Spinal cord (tissue), 10 donors: ENCODE measurements around the gene UST. TPM values are rescaled to one million over a fixed set of nuclear protein-coding genes. Genes with fewer than 3 reads are reported as not detected.
"Not testable (repeated sequence)": the region's sequence is repeated elsewhere in the genome, so short reads cannot be mapped to it uniquely, and the experiment has no call there.

ENCODE experiments used
- DNase-seq, 6 donors: peaks; one replicate each; pipeline versions ENCODE4 v3.0.0 to v3.0.0-alpha.2; 2013 to 2015; ENCODE audit warnings: low spot score in 6 of 6, low read depth in 4 of 6
- H3K27ac ChIP-seq: one replicate; pipeline ENCODE4 v1.5.1; 2013; ENCODE audit warnings: low read depth, low read length, control low read depth
- H3K27me3 ChIP-seq: one replicate; pipeline ENCODE4 v1.6.1; 2013; ENCODE audit warnings: low read length; ENCODE audit not compliant: control insufficient read depth, insufficient read depth
- H3K36me3 ChIP-seq: one replicate; pipeline ENCODE4 v1.6.1; 2013; ENCODE audit warnings: low read length; ENCODE audit not compliant: control insufficient read depth, insufficient read depth
- H3K4me1 ChIP-seq: one replicate; pipeline ENCODE4 v1.6.1; 2013; ENCODE audit warnings: low read length; ENCODE audit not compliant: control insufficient read depth, insufficient read depth
- H3K4me3 ChIP-seq: one replicate; pipeline ENCODE4 v1.5.1; 2013; ENCODE audit warnings: low read depth, low read length, control low read depth
- H3K9me3 ChIP-seq: one replicate; pipeline ENCODE4 v1.6.1; 2013; ENCODE audit warnings: low read length; ENCODE audit not compliant: control insufficient read depth, insufficient read depth
- WGBS: methylation state at CpG from one replicate; pipeline ENCODE4 v1.1.5; 2013; ENCODE audit warnings: missing lambda C conversion rate; ENCODE audit not compliant: insufficient coverage; 5-methylcytosine and 5-hydroxymethylcytosine counted together
- polyA plus RNA-seq, 2 donors: library from polyadenylated mRNA; unstranded; fragments of 120-200 nt; gene quantifications; one replicate each; pipeline ENCODE4 v1.2.1, GENCODE V29; 2013; ENCODE audit not compliant: insufficient read length in 2 of 2
- total RNA-seq, 2 donors: library from RNA; depleted of rRNA in 1 of 2; stranded (reverse); fragments of 120-200 nt in 1 of 2; fragments of >200 nt in 1 of 2; gene quantifications; one replicate each; pipeline versions ENCODE4 v1.2.3 to v1.2.4, GENCODE V29; 2013 to 2014
- donor health status: healthy.

The UST gene
- total and polyA plus RNA-seq, 4 donors = 21.5 to 28.9 (median 23.5) TPM

DNA sequence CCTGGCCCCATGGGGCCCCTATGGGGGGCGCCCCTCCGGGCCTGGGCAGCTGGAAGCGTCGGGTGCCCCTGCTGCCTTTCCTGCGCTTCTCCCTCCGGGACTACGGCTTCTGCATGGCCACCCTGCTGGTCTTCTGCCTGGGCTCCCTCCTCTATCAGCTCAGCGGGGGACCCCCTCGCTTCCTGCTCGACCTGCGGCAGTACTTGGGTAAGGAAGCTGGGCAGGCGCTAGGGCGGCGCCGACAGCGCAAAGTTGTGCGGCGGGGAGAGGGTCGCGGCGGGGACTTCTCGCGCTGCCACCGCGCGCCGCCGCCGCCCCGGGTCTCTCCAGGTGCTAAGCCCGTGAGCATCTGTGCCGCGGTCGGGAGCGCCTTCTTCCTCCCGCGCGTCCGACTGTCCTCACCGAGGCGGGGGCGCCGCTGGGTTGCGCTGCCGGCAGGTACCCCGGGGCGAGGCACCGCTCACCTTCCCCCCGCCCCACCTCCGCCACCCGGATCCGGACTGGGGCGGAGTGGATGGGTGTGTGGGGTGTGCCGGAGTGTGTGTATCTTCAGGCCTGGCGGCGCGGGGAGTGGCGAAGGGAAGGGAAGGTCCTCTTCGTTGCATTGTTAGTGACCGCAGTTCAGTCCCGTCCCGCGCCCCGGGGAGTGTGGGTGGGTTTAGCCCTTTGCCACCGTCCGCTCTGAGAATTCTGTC is 788 bp downstream of the UST start:
- peak in 4 of 6 donors; percentile 7 to 71 (median 46) for DNase-seq
- peak overlapping the region; percentile 76 for H3K27ac ChIP-seq
- peaks cover 20% of the 10 kb centered on the region for H3K4me1 ChIP-seq
- H3K9me3 ChIP-seq = no peaks in the 10 kb centered on the region
- peak overlapping the region; percentile 74 for H3K4me3 ChIP-seq
- no peaks in the 10 kb centered on the region for H3K27me3 ChIP-seq
- WGBS = under 1% methylated on average over 57 of the region's 66 CpGs
- no peaks in the 10 kb centered on the region for H3K36me3 ChIP-seq

GRCh38 chr6:148749674-148750073 is 2.8 kb downstream of the UST start:
- Histone ChIP-seq H3K9me3 (no peaks in the 10 kb centered on the region), H3K4me3 (no peak overlapping the region), H3K4me1 (peaks cover 20% of the 10 kb centered on the region), H3K27ac (no peak overlapping the region), H3K27me3 (no peaks in the 10 kb centered on the region), H3K36me3 (no peaks in the 10 kb centered on the region)
- DNase-seq = no peak
- no CpG with 5 or more reads among the region's 1 CpG for WGBS

GRCh38 chr6:148750838-148751792 is 4.3 kb downstream of the UST start:
- peaks cover 18% of the 10 kb centered on the region for H3K4me1 ChIP-seq
- H3K9me3 ChIP-seq = no peaks in the 10 kb centered on the region
- no peaks in the 10 kb centered on the region for H3K36me3 ChIP-seq
- H3K27me3 ChIP-seq = no peaks in the 10 kb centered on the region
- 91% methylated on average over 11 of the region's 13 CpGs for WGBS
- DNase-seq = peak in 1 of 6 donors; percentile 70
- no peak overlapping the region for H3K27ac ChIP-seq
- no peak overlapping the region for H3K4me3 ChIP-seq

GRCh38 chr6:148751793-148752170 is 5.0 kb downstream of the UST start:
- no peaks in the 10 kb centered on the region for H3K36me3 ChIP-seq
- no CpG with 5 or more reads among the region's 2 CpGs for WGBS
- peaks cover 14% of the 10 kb centered on the region for H3K4me1 ChIP-seq
- H3K27ac ChIP-seq = no peak overlapping the region
- DNase-seq = peak in 1 of 6 donors; percentile 84
- no peak overlapping the region for H3K4me3 ChIP-seq
- no peaks in the 10 kb centered on the region for H3K27me3 ChIP-seq
- H3K9me3 ChIP-seq = no peaks in the 10 kb centered on the region

DNA sequence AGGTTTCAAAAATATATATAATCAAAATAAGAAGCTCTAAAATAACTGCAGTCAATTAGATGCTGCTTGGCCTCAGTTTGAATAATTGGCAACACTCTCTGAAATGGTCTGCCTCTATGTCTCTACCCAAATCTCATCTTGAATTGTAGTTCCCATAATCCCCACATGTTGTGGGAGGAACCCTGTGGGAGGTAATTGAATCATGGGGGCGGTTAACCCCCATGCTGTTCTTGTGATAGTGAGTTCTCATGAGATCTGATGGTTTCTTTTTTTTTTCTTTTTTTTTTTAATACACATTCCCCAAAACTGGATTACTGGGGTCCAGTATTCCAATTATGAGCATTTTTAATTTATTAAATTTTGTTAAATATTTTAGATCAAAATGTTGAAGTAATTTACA is 8.5 kb downstream of the UST start:
- not testable (repeated sequence) for H3K36me3 ChIP-seq, H3K4me1 ChIP-seq, H3K27me3 ChIP-seq, H3K27ac ChIP-seq, DNase-seq, H3K4me3 ChIP-seq, H3K9me3 ChIP-seq
- WGBS = no CpG with 5 or more reads among the region's 1 CpG

DNA sequence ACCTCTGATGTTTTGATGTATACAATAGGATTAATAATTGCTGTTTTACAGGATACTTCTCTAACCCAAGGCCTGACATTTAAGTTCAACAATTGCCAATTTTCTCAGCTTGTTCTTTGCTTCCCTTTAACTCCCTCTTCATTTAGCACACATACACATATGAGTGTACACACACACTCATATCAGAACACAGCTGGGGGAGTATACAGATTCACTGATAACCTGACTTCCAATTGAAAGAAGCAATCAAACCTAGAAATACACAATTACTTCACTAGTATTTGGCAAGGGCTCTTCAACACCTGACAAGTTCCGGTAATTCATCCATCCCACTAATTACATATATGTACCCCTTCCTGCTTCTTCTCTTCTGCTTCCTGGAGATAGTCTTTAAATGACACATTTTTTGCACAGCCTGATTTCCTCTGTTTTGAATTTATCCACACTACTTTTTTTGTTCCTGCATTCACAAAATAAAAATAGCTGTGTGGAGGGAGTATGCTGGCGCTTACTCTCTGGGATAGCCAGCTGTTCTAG is 11.2 kb downstream of the UST start:
- no peak for DNase-seq
- H3K4me3 ChIP-seq = no peak overlapping the region
- peak overlapping the region; percentile 63 for H3K27ac ChIP-seq
- H3K4me1 ChIP-seq = peaks cover 18% of the 10 kb centered on the region
- 17% methylated on average over 1 of the region's 2 CpGs for whole genome bisulfite sequencing
- H3K27me3 ChIP-seq = no peaks in the 10 kb centered on the region
- no peaks in the 10 kb centered on the region for H3K9me3 ChIP-seq
- no peaks in the 10 kb centered on the region for H3K36me3 ChIP-seq

DNA sequence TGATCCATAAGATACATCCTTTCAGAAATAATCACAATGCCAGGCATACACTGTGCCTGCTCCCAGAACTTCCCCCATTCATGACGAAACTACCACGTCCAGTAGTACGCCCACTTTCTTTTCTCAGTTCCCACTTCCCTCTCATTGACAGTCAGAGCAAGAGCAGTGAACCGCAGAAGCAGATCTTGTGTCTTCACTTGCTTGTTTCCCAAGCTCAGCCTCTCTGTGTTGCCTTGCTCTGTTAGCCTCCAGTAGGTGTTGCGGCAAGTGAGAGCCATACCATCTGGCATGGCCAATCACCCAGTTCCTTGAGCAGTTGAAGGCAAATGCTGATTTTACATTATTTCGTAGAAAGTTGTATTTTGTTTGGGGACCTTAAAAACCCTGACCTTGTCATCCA is 11.7 kb downstream of the UST start:
- Histone ChIP-seq H3K36me3 (no peaks in the 10 kb centered on the region), H3K4me3 (no peak overlapping the region), H3K27me3 (no peaks in the 10 kb centered on the region), H3K27ac (peak overlapping the region; percentile 63), H3K9me3 (no peaks in the 10 kb centered on the region), H3K4me1 (peaks cover 18% of the 10 kb centered on the region)
- peak in 3 of 6 donors; percentile 25 to 79 (median 39) for DNase-seq
- 46% methylated on average over 5 of the region's 6 CpGs for WGBS

DNA sequence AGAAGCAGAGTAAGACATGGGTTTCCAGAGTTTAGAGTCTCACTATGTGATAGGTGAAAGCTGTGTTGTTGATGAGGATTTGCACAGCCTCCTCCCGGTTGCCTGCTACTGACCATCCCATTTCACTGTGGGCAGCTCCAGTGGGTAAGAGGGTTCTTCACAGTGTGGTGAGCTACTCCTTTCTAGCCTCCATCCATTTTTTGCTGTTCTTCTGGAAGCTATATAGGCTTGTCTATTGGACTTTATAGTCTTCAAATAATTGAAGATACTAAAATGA is 13.4 kb downstream of the UST start:
- 100% methylated on average over 1 of the region's 1 CpG for WGBS
- no peaks in the 10 kb centered on the region for H3K36me3 ChIP-seq
- H3K27me3 ChIP-seq = no peaks in the 10 kb centered on the region
- no peak for DNase-seq
- peak overlapping the region; percentile 7 for H3K27ac ChIP-seq
- H3K4me3 ChIP-seq = no peak overlapping the region
- H3K4me1 ChIP-seq = peaks cover 18% of the 10 kb centered on the region
- peaks cover 2% of the 10 kb centered on the region for H3K9me3 ChIP-seq

DNA sequence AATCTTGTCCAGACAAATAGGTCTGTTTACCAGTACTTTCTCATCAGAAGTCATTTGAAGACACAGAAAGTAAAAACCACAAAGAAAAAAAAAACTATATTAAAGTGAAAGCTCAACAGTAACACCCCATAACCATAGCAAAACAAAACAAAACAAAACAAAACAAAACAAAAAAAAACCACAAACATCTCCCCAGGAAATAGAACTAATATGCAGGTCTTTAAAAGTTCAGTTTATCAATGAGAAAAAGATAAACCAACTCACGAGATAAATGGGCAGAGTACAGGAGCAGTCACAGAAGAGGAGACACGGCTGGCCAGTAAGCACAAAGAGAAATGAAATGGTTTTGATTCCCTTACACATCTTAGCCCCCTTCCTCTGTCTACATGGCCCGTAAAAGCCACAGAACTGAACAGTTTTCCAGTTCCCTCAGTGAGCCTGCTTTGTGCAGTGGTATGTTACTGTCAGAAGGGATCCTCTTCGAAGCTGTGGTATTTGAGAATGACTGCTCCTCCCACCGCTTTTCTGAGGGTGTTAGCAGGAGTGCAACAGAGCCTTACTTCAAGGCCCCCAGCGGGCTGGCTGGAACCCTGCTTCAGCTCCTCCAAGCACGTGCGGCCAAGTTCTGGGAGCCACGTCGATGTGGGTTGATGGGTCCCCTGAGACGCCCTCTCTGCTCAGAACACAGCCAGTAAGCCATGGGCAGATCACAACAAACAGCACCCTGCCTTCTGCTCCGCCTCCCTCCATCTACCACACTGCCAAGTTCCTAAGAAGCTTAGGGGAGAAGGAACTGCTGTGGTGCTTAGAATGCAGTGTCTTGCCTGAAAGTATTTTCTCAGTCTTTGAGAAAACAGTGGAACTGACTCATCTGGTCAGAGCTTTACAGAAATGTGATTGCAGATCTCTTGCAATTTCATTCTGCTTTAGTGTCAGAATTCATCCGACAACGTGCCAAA is 14.0 kb downstream of the UST start:
- peak overlapping the region; percentile 76 for H3K27ac ChIP-seq
- peak in 3 of 6 donors; percentile 20 to 93 (median 51) for DNase-seq
- H3K9me3 ChIP-seq = peaks cover 2% of the 10 kb centered on the region
- H3K36me3 ChIP-seq = no peaks in the 10 kb centered on the region
- no peaks in the 10 kb centered on the region for H3K27me3 ChIP-seq
- H3K4me3 ChIP-seq = no peak overlapping the region
- 0% methylated on average over 3 of the region's 14 CpGs for WGBS
- H3K4me1 ChIP-seq = peaks cover 18% of the 10 kb centered on the region
